Retinal pigment epithelial cell (primary cell): Measurements from ENCODE around the gene MYF5.
A peak's percentile ranks its signal among the peaks of the same experiment; 100 is the strongest.

ENCODE experiments used
- DNase-seq: peaks from one replicate; pipeline ENCODE4 v3.0.0-alpha.2; 2010; ENCODE audit warnings: low read depth
- H3K4me3 ChIP-seq: 2 replicates; pipeline ENCODE4 v1.5.1; 2011; ENCODE audit warnings: mild to moderate bottlenecking, low read length, control low read depth, moderate library complexity
- CTCF ChIP-seq: conservative IDR thresholded peaks from 2 replicates; pipeline ENCODE4 v1.5.1; 2011; ENCODE audit warnings: low read depth, low read length, control low read depth, inconsistent platforms

The MYF5 gene

GRCh38 chr12:80707830-80708258, 8.9 kb upstream of the MYF5 start:
- TF ChIP-seq CTCF, result no peak
- DNase-seq, result no peak
- H3K4me3 ChIP-seq, result peak overlapping the region; percentile 40

GRCh38 chr12:80708259-80708974, 8.3 kb upstream of the MYF5 start:
- no peak for DNase-seq
- peak overlapping the region; percentile 40 for H3K4me3 ChIP-seq
- no peak for TF ChIP-seq CTCF

GRCh38 chr12:80708975-80709328, 7.8 kb upstream of the MYF5 start:
- no peak for DNase-seq
- TF ChIP-seq CTCF, result no peak
- peak overlapping the region; percentile 40 for H3K4me3 ChIP-seq

GRCh38 chr12:80709811-80710726, 6.6 kb upstream of the MYF5 start:
- no peak overlapping the region for H3K4me3 ChIP-seq
- no peak for DNase-seq
- TF ChIP-seq CTCF, result peak; percentile 52

GRCh38 chr12:80710727-80711449, 5.8 kb upstream of the MYF5 start:
- H3K4me3 ChIP-seq, result no peak overlapping the region
- no peak for TF ChIP-seq CTCF

GRCh38 chr12:80711866-80712265, 4.8 kb upstream of the MYF5 start:
- no peak for TF ChIP-seq CTCF
- DNase-seq, result no peak
- no peak overlapping the region for H3K4me3 ChIP-seq

More at GRCh38 chr12:80710727-80711449, 5.8 kb upstream of the MYF5 start:
- no peak for DNase-seq
